GM18873 (cell line): ENCODE data around the gene SPARCL1.
"Not testable (repeated sequence)": the region's sequence is repeated elsewhere in the genome, so short reads cannot be mapped to it uniquely, and the experiment has no call there.

ENCODE experiments used
- ATAC-seq: cut with Tn5 transposase; IDR thresholded peaks from one replicate; pipeline ENCODE4 v1.9.1; 2021; ENCODE audit warnings: mild to moderate bottlenecking, moderate library complexity, moderate number of reproducible peaks; ENCODE audit not compliant: unreplicated experiment, low FRiP score

Gene SPARCL1

GRCh38 chr4:87506974-87507701 lies 22.0 kb downstream of the SPARCL1 start:
- no peak for ATAC-seq

- no peak for ATAC-seq
Measured at GRCh38 chr4:87505862-87506261, 23.3 kb downstream of the SPARCL1 start.

- ATAC-seq: no peak
Measured at GRCh38 chr4:87502580-87503238, 26.5 kb downstream of the SPARCL1 start.

GRCh38 chr4:87500092-87500462 lies 29.1 kb downstream of the SPARCL1 start:
- peak; percentile 35 for ATAC-seq

- peak; percentile 89 for ATAC-seq
Measured at GRCh38 chr4:87499403-87500091, 29.6 kb downstream of the SPARCL1 start.

GRCh38 chr4:87498446-87498900 lies 30.7 kb downstream of the SPARCL1 start:
- peak; percentile 56 for ATAC-seq

- ATAC-seq: no peak
Measured at GRCh38 chr4:87497578-87497977, 31.6 kb downstream of the SPARCL1 start.

- ATAC-seq: no peak
Measured at GRCh38 chr4:87497159-87497558, 32.0 kb downstream of the SPARCL1 start.

- no peak for ATAC-seq
Measured at GRCh38 chr4:87493115-87493514, 36.1 kb downstream of the SPARCL1 start.

- ATAC-seq: not testable (repeated sequence)
Measured at GRCh38 chr4:87491851-87492250, 37.3 kb downstream of the SPARCL1 start.

GRCh38 chr4:87491436-87491835 lies 37.7 kb downstream of the SPARCL1 start:
- ATAC-seq: no peak

- no peak for ATAC-seq
Measured at GRCh38 chr4:87490664-87491369, 38.4 kb downstream of the SPARCL1 start.

GRCh38 chr4:87489678-87490077 lies 39.5 kb downstream of the SPARCL1 start:
- no peak for ATAC-seq

GRCh38 chr4:87488666-87489065 lies 40.5 kb downstream of the SPARCL1 start:
- ATAC-seq: not testable (repeated sequence)

- ATAC-seq: not testable (repeated sequence)
Measured at GRCh38 chr4:87483247-87483646, 45.9 kb downstream of the SPARCL1 start.

GRCh38 chr4:87481377-87481776 lies 47.8 kb downstream of the SPARCL1 start:
- ATAC-seq: no peak

- ATAC-seq: no peak
Measured at GRCh38 chr4:87478732-87479250, 50.4 kb downstream of the SPARCL1 start.

- no peak for ATAC-seq
Measured at GRCh38 chr4:87476934-87477333, 52.2 kb downstream of the SPARCL1 start.

- no peak for ATAC-seq
Measured at GRCh38 chr4:87469390-87469789, 59.8 kb downstream of the SPARCL1 start.

GRCh38 chr4:87465739-87466366 lies 63.3 kb downstream of the SPARCL1 start:
- peak; percentile 50 for ATAC-seq
